Left cardiac atrium (tissue), 4 donors: ENCODE results near the gene STON2. TPM values are rescaled to one million over a fixed set of nuclear protein-coding genes. Genes with fewer than 3 reads are reported as not detected.
"Not testable (repeated sequence)": the region's sequence is repeated elsewhere in the genome, so short reads cannot be mapped to it uniquely, and the experiment has no call there.

Source experiments
- ATAC-seq, 2 donors: fragments of 200-7000 bp; cut with Tn5 transposase; one replicate each; pipeline ENCODE4 v1.9.1; 2020; ENCODE audit warnings: mild to moderate bottlenecking in 2 of 2, moderate library complexity in 2 of 2
- DNase-seq: peaks from one replicate; pipeline ENCODE4 v3.0.0-alpha.2; 2020
- intact Hi-C, 2 donors: fragments of 100-400 bp; cut with DNase I; formaldehyde crosslinking; loops; one replicate each; pipeline versions ENCODE4 v1.14.1 to v1.15.1; 2022 to 2023
- long read RNA-seq: library from polyadenylated mRNA; unstranded; transcript quantifications from one replicate; pipeline ENCODE4 v2.0.0, GENCODE V29; 2021
- total RNA-seq, 2 donors: library from RNA; stranded (reverse); fragmentation: NEBNext Ultra II Directional; extraction: Animal tissue kit (Norgen Biotek cat#: 25700); gene quantifications; one replicate each; pipeline ENCODE4 v1.2.1, GENCODE V29; 2021
- donor health status: DM: no; HTN: yes; CAD: no.
- donor health status: DM: no; HTN: yes; CAD: no; lungs with severe emphysema.
- donor health status: DM: yes; HTN: yes; CAD: no.
- donor health status: Dilated cardiomyopathy.

STON2 gene
- total RNA-seq = 10 to 100 TPM in 1 of 2 donors, 1 to 10 TPM in 1; 8.5 to 19.1 TPM
- long read RNA-seq, partial matches to known transcripts = 0 of 3 reads
- long read RNA-seq, other reads (novel, unspliced or antisense) = 3 of 3 reads

- DNase-seq (no peak), ATAC-seq (peak; percentile 38 to 47)
- intact Hi-C loops = no loop called here
Observed at GRCh38 chr14:81400202-81400678, at the start of gene STON2. TSS of gene STON2 (minus strand) at chr14:81400324. CDS start at chr14:81398382, 1,942 bp downstream.

- DNase-seq (no peak), ATAC-seq (no peak)
- intact Hi-C loops = loop anchor here (5.0 to 10.0 kb wide), 2 partner anchors 177 to 495 kb away; partner anchors contain the start of gene TSHR (in 1 of the 2)
Observed at GRCh38 chr14:81449576-81449975, 49.5 kb upstream of the STON2 start.

GRCh38 chr14:81449114-81449513 lies 49.0 kb upstream of the STON2 start:
- DNase-seq = no peak
- intact Hi-C loops = loop anchor here (5.0 to 10.0 kb wide), 2 partner anchors 177 to 494 kb away; partner anchors contain the start of gene TSHR (in 1 of the 2)

GRCh38 chr14:81447021-81447764 lies 47.1 kb upstream of the STON2 start:
- intact Hi-C loops = loop anchor here (5.0 to 10.0 kb wide), 2 partner anchors 175 to 492 kb away; partner anchors contain the start of gene TSHR (in 1 of the 2)
- ATAC-seq = peak in 1 of 2 donors; percentile 7
- DNase-seq = no peak

More at GRCh38 chr14:81449114-81449513, 49.0 kb upstream of the STON2 start:
- peak; percentile 64 to 65 for ATAC-seq

GRCh38 chr14:81446279-81447007 lies 46.3 kb upstream of the STON2 start:
- intact Hi-C loops = loop anchor here (5.0 to 10.0 kb wide), 2 partner anchors 174 to 492 kb away; partner anchors contain the start of gene TSHR (in 1 of the 2)
- no peak for DNase-seq
- ATAC-seq = no peak

- intact Hi-C loops = loop anchor here in 1 of 2 donors (10.0 kb wide), 1 partner anchor 487 kb away; the partner anchor contains the start of gene TSHR
- DNase-seq (no peak), ATAC-seq (no peak)
Observed at GRCh38 chr14:81441626-81442134, 41.6 kb upstream of the STON2 start.

- intact Hi-C loops = loop anchor here in 1 of 2 donors (10.0 kb wide), 1 partner anchor 485 kb away; the partner anchor contains the start of gene TSHR
- ATAC-seq (no peak), DNase-seq (no peak)
Observed at GRCh38 chr14:81440041-81440440, 39.9 kb upstream of the STON2 start.

GRCh38 chr14:81437244-81437643 lies 37.1 kb upstream of the STON2 start:
- DNase-seq = no peak
- ATAC-seq = no peak
- intact Hi-C loops = no loop called here

GRCh38 chr14:81436296-81437138 lies 36.4 kb upstream of the STON2 start:
- DNase-seq = peak; percentile 82
- intact Hi-C loops = no loop called here
- peak; percentile 97 to 99 for ATAC-seq

- ATAC-seq (peak; percentile 63 to 64), DNase-seq (peak; percentile 42)
- intact Hi-C loops = no loop called here
Observed at GRCh38 chr14:81435391-81436295, 35.5 kb upstream of the STON2 start.

GRCh38 chr14:81435048-81435390 lies 34.9 kb upstream of the STON2 start:
- ATAC-seq (no peak), DNase-seq (no peak)
- intact Hi-C loops = no loop called here

GRCh38 chr14:81434230-81434629 lies 34.1 kb upstream of the STON2 start:
- DNase-seq (no peak), ATAC-seq (no peak)
- intact Hi-C loops = no loop called here

GRCh38 chr14:81433378-81433777 lies 33.3 kb upstream of the STON2 start:
- DNase-seq (no peak), ATAC-seq (no peak)
- intact Hi-C loops = no loop called here

- no peak for DNase-seq
- ATAC-seq = no peak
- intact Hi-C loops = no loop called here
Observed at GRCh38 chr14:81432219-81432661, 32.1 kb upstream of the STON2 start.

- intact Hi-C loops = no loop called here
- DNase-seq = no peak
- ATAC-seq = no peak
Observed at GRCh38 chr14:81430235-81430634, 30.1 kb upstream of the STON2 start.

GRCh38 chr14:81429749-81430148 lies 29.6 kb upstream of the STON2 start:
- intact Hi-C loops, DNase-seq, ATAC-seq: not testable (repeated sequence)

GRCh38 chr14:81429028-81429427 lies 28.9 kb upstream of the STON2 start:
- intact Hi-C loops = no loop called here
- DNase-seq (no peak), ATAC-seq (no peak)
